Caco-2 (cell line): Measurements from ENCODE around the gene PPP3R2. TPM values are rescaled to one million over a fixed set of nuclear protein-coding genes. Genes with fewer than 3 reads are reported as not detected.
A peak's percentile ranks its signal among the peaks of the same experiment; 100 is the strongest.
"Not testable (repeated sequence)": the region's sequence is repeated elsewhere in the genome, so short reads cannot be mapped to it uniquely, and the experiment has no call there.

Experiments used
- BruUV-seq: library from RNA; stranded (reverse); fragments of 400-500 nt; replicated peaks from 2 replicates; lab custom pipeline; 2021; lab: Mats Ljungman, UMichigan
- CTCF ChIA-PET: fragments of 300-600 bp; sonication (Branson Sonifier 250); formaldehyde crosslinking; loops from one replicate; lab custom pipeline; 2022; ENCODE audit warnings: antibody characterized with exemption; lab: Charles Lee
- POLR2A ChIA-PET: fragments of 300-600 bp; sonication (Branson Sonifier 250); formaldehyde crosslinking; loops from one replicate; lab custom pipeline; 2022; ENCODE audit warnings: antibody characterized with exemption; lab: Charles Lee
- DNase-seq, 2 experiments: peaks; one replicate each; pipeline versions ENCODE4 v3.0.0 to v3.0.0-alpha.2; 2020 to 2022
- H3K27me3 ChIP-seq: replicated peaks from 2 replicates; pipeline ENCODE4 v1.6.0; 2011; ENCODE audit warnings: low read length; ENCODE audit not compliant: control insufficient read depth, insufficient read depth
- H3K36me3 ChIP-seq: 2 replicates; pipeline ENCODE4 v1.5.1; 2011; ENCODE audit warnings: low read length; ENCODE audit not compliant: control insufficient read depth, insufficient read depth
- H3K4me1 ChIP-seq: fragments of 250-450 bp; sonication (Bioruptor Pico); 2 replicates; pipeline ENCODE4 v1.5.1; 2020; ENCODE audit warnings: mild to moderate bottlenecking
- H3K4me3 ChIP-seq: 2 replicates; pipeline ENCODE4 v1.5.1; 2011; ENCODE audit warnings: low read depth, mild to moderate bottlenecking, control low read depth, low read length
- H3K9me3 ChIP-seq: fragments of 250-450 bp; sonication (Bioruptor Pico); 2 replicates; pipeline ENCODE4 v1.5.1; 2020; ENCODE audit warnings: mild to moderate bottlenecking, moderate library complexity
- H3K27ac Mint-ChIP-seq: one replicate; pipeline ENCODE4 v1.8.0; 2022; ENCODE audit warnings: mixed read lengths; ENCODE audit not compliant: unreplicated experiment
- H3K27me3 Mint-ChIP-seq: one replicate; pipeline ENCODE4 v1.8.0; 2022; ENCODE audit warnings: mixed read lengths; ENCODE audit not compliant: insufficient read depth, unreplicated experiment
- H3K36me3 Mint-ChIP-seq: one replicate; pipeline ENCODE4 v1.8.0; 2022; ENCODE audit warnings: mild to moderate bottlenecking, mixed read lengths; ENCODE audit not compliant: insufficient read depth, unreplicated experiment
- H3K4me1 Mint-ChIP-seq: one replicate; pipeline ENCODE4 v1.8.0; 2022; ENCODE audit warnings: low read depth, mixed read lengths; ENCODE audit not compliant: unreplicated experiment
- H3K4me3 Mint-ChIP-seq: one replicate; pipeline ENCODE4 v1.8.0; 2022; ENCODE audit warnings: mild to moderate bottlenecking, moderate library complexity, mixed read lengths; ENCODE audit not compliant: unreplicated experiment
- H3K9me3 Mint-ChIP-seq: one replicate; pipeline ENCODE4 v1.8.0; 2022; ENCODE audit warnings: mixed read lengths; ENCODE audit not compliant: unreplicated experiment
- CTCF ChIP-seq, 2 experiments: fragments of 200-600 bp in 1 of 2; IDR thresholded peaks; 1 replicate in 1 of 2; 2 replicates in 1 of 2; pipeline versions ENCODE4 v1.5.1 to v1.8.0; 2011 to 2022; ENCODE audit warnings: antibody characterized with exemption in 1 of 2, control low read depth in 1 of 2, inconsistent platforms in 1 of 2, low read depth in 1 of 2, low read length in 1 of 2, mild to moderate bottlenecking in 1 of 2, moderate library complexity in 1 of 2; ENCODE audit not compliant: insufficient read depth in 1 of 2, severe bottlenecking in 1 of 2, unreplicated experiment in 1 of 2
- intact Hi-C: fragments of 100-400 bp; cut with micrococcal nuclease; formaldehyde crosslinking; loops from one replicate; pipeline ENCODE4 v1.10.0; 2022; ENCODE audit not compliant: unreplicated experiment
- total RNA-seq: library from RNA; stranded (reverse); gene quantifications from 2 replicates; pipeline ENCODE4 v1.2.3, GENCODE V29; 2022

The PPP3R2 gene
- total RNA-seq, 1 experiment from 2014 or later, result not detected

DNA sequence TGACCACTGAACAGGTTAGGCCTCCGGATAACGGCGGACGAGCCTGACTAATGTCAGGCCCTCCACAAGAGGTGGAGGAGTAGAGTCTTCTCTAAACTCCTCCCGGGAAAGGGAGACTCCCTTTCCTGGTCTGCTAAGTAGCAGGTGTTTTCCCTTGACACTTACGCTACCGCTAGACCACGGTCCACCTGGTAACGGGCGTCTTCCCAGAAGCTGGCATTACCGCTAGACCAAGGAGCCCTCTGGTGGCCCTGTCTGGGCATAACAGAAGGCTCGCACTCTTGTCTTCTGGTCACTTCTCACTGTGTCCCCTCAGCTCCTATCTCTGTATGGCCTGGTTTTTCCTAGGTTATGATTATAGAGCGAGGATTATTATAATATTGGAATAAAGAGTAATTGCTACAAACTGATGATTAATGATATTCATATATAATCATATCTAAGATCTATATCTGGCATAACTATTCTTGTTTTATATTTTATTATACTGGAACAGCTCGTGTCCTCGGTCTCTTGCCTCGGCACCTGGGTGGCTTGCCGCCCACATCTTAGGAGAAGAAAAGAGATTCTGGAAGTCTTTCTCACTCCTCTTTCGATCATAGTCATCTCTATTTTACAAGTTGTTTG, 45.2 kb downstream of the PPP3R2 start:
- TF ChIP-seq CTCF (IDR thresholded peaks at IDR 0.05; ENCODE audit: insufficient read depth in 1 of 2, low read depth in 1 of 2, low read length in 1 of 2, severe bottlenecking in 1 of 2, unreplicated experiment in 1 of 2), result peak in 1 of 2 experiments; percentile 47
- H3K9me3 ChIP-seq, BruUV-seq, H3K27me3 Mint-ChIP-seq, H3K27ac Mint-ChIP-seq, CTCF ChIA-PET, H3K4me1 Mint-ChIP-seq, H3K4me3 ChIP-seq, H3K4me1 ChIP-seq, H3K9me3 Mint-ChIP-seq, H3K36me3 ChIP-seq, H3K27me3 ChIP-seq, intact Hi-C loops, POLR2A ChIA-PET, H3K4me3 Mint-ChIP-seq: not testable (repeated sequence)
- peaks cover 59% of the 10 kb centered on the region for H3K36me3 Mint-ChIP-seq
- DNase-seq, result peak; percentile 19 to 40

DNA sequence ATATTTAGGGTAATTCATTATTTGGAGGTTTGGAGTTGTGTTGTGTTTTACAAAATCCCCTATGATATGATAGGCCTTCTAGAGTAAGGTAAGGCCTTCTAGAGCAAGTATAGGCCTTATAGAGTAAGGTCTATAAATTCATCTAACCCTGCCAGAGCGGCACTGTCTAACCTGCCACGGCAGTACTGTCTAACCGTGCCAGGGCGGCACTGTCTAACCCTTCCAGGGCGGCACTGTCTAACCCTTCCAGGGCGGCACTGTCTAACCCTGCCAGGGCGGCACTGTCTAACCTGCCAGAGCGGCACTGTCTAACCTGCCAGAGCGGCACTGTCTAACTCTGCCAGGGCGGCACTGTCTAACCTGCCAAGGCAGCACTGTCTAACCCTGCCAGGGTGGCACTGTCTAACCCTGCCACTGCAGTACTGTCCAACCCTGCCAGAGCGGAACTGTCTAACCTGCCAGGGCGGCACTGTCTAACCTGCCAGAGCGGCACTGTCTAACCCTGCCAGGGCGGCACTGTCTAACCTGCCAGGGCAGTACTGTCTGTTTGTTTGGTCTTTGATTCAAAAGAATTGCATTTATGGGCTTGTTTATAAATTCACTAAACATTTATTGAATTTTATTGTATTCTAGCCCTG, 51.6 kb downstream of the PPP3R2 start:
- no TSS peak for BruUV-seq
- Histone ChIP-seq H3K9me3 (no peaks in the 10 kb centered on the region), H3K4me3 (no peak overlapping the region), H3K4me1 (no peaks in the 10 kb centered on the region), H3K27me3 (no peaks in the 10 kb centered on the region), H3K36me3 (no peaks in the 10 kb centered on the region)
- Mint-ChIP-seq H3K4me1 (no peaks in the 10 kb centered on the region), H3K27ac (no peak overlapping the region), H3K9me3 (no peaks in the 10 kb centered on the region), H3K27me3 (no peaks in the 10 kb centered on the region), H3K4me3 (no peak overlapping the region), H3K36me3 (peaks cover 28% of the 10 kb centered on the region)
- DNase-seq, result no peak
- intact Hi-C loops, result no loop called here
- ChIA-PET CTCF (no interaction called here), POLR2A (no interaction called here)
- TF ChIP-seq CTCF (IDR thresholded peaks at IDR 0.05; ENCODE audit: insufficient read depth in 1 of 2, low read depth in 1 of 2, low read length in 1 of 2, severe bottlenecking in 1 of 2, unreplicated experiment in 1 of 2), result no peak

Other genes with a start within 250 kb of the PPP3R2 start
- 1.1 and 1.3 TPM in 2 replicates for gene BAAT, start 210.0 kb downstream of the PPP3R2 start, total RNA-seq
- 15.6 and 17.5 TPM in 2 replicates for gene MRPL50, start 196.4 kb downstream of the PPP3R2 start, total RNA-seq
- 15.3 and 17.3 TPM in 2 replicates for gene ZNF189, start 196.1 kb downstream of the PPP3R2 start, total RNA-seq
- 0.18 TPM in 1 of 2 replicates, not detected in the other for gene ALDOB, start 159.2 kb downstream of the PPP3R2 start, total RNA-seq
- gene RNF20, start 61.1 kb downstream of the PPP3R2 start, total RNA-seq, result 35.4 and 37.4 TPM in 2 replicates
- not detected in 2 replicates for gene GRIN3A, start 143.7 kb upstream of the PPP3R2 start, total RNA-seq